ENCODE measurements around the gene PRPF19.

PRPF19 gene

GRCh38 chr11:60871378-60872061, 34.9 kb downstream of the PRPF19 start:
- TF ChIP-seq EZH2 (IDR thresholded peaks at IDR 0.05; ENCODE audit: borderline replicate concordance, low read depth, low read length, severe bottlenecking) (no peak), CTCF (IDR thresholded peaks at IDR 0.05; ENCODE audit: borderline replicate concordance, extremely low read depth, low read length, poor library complexity, severe bottlenecking) (no peak)
- H3K79me2 ChIP-seq (ENCODE audit: insufficient read depth, low read length): no peaks in the 10 kb centered on the region
- 0 out of 2 replicates have a peak overlapping the region, but pooled peaks have one; percentile 18 for H3K4me2 ChIP-seq (ENCODE audit: insufficient read depth, low read length)
- no peaks in the 10 kb centered on the region for H3K36me3 ChIP-seq (ENCODE audit: insufficient read depth, low read length)
- DNase-seq (peak; percentile 91), ATAC-seq (ENCODE audit: insufficient read depth, low read depth) (peak; percentile 64)
- H3K9ac ChIP-seq (ENCODE audit: low read depth, low read length): peak overlapping the region; percentile 52
- H4K20me1 ChIP-seq (ENCODE audit: insufficient read depth, low read length): no peaks in the 10 kb centered on the region
- H3K27ac ChIP-seq (ENCODE audit: low read length): peak overlapping the region; percentile 93
- no peaks in the 10 kb centered on the region for H3K9me3 ChIP-seq (ENCODE audit: insufficient read depth, low read length, severe bottlenecking)
- H3K27me3 ChIP-seq (ENCODE audit: insufficient read depth, low read length, poor library complexity): no peaks in the 10 kb centered on the region
- H3K4me1 ChIP-seq (ENCODE audit: insufficient read depth, low read length): peaks cover 89% of the 10 kb centered on the region
- H2AFZ ChIP-seq (ENCODE audit: low read depth, low read length): no peak overlapping the region
- peak overlapping the region in 1 of 2 experiments; percentile 9; a peak in 1 of 4 replicates for H3K4me3 ChIP-seq (ENCODE audit: low read depth in 1 of 2, low read length in 2 of 2)

- H4K20me1 ChIP-seq (ENCODE audit: insufficient read depth, low read length): no peaks in the 10 kb centered on the region
- H3K9me3 ChIP-seq (ENCODE audit: insufficient read depth, low read length, severe bottlenecking): no peaks in the 10 kb centered on the region
- H3K36me3 ChIP-seq (ENCODE audit: insufficient read depth, low read length): no peaks in the 10 kb centered on the region
- no peak for TF ChIP-seq EZH2 (IDR thresholded peaks at IDR 0.05; ENCODE audit: borderline replicate concordance, low read depth, low read length, severe bottlenecking)
- DNase-seq (peak; percentile 87), ATAC-seq (ENCODE audit: insufficient read depth, low read depth) (peak; percentile 44)
- H3K27ac ChIP-seq (ENCODE audit: low read length): peak overlapping the region; percentile 93
- H2AFZ ChIP-seq (ENCODE audit: low read depth, low read length): no peak overlapping the region
- H3K9ac ChIP-seq (ENCODE audit: low read depth, low read length): peak overlapping the region; percentile 52
- H3K4me1 ChIP-seq (ENCODE audit: insufficient read depth, low read length): peaks cover 89% of the 10 kb centered on the region
- no peaks in the 10 kb centered on the region for H3K79me2 ChIP-seq (ENCODE audit: insufficient read depth, low read length)
- no peak overlapping the region; a peak in 1 of 4 replicates for H3K4me3 ChIP-seq (ENCODE audit: low read depth in 1 of 2, low read length in 2 of 2)
- 0 out of 2 replicates have a peak overlapping the region, but pooled peaks have one; percentile 18 for H3K4me2 ChIP-seq (ENCODE audit: insufficient read depth, low read length)
- H3K27me3 ChIP-seq (ENCODE audit: insufficient read depth, low read length, poor library complexity): no peaks in the 10 kb centered on the region
Measured at GRCh38 chr11:60870733-60871377, 35.5 kb downstream of the PRPF19 start.

GRCh38 chr11:60870276-60870675, 36.1 kb downstream of the PRPF19 start:
- H2AFZ ChIP-seq (ENCODE audit: low read depth, low read length): no peak overlapping the region
- H3K4me1 ChIP-seq (ENCODE audit: insufficient read depth, low read length): peaks cover 89% of the 10 kb centered on the region
- ATAC-seq (ENCODE audit: insufficient read depth, low read depth) (no peak), DNase-seq (peak; percentile 45)
- no peaks in the 10 kb centered on the region for H3K79me2 ChIP-seq (ENCODE audit: insufficient read depth, low read length)
- no peak overlapping the region for H3K4me2 ChIP-seq (ENCODE audit: insufficient read depth, low read length)
- H3K9me3 ChIP-seq (ENCODE audit: insufficient read depth, low read length, severe bottlenecking): no peaks in the 10 kb centered on the region
- H3K27me3 ChIP-seq (ENCODE audit: insufficient read depth, low read length, poor library complexity): no peaks in the 10 kb centered on the region
- no peaks in the 10 kb centered on the region for H4K20me1 ChIP-seq (ENCODE audit: insufficient read depth, low read length)
- H3K36me3 ChIP-seq (ENCODE audit: insufficient read depth, low read length): no peaks in the 10 kb centered on the region
- peak overlapping the region; percentile 93 for H3K27ac ChIP-seq (ENCODE audit: low read length)
- no peak overlapping the region for H3K9ac ChIP-seq (ENCODE audit: low read depth, low read length)
- H3K4me3 ChIP-seq (ENCODE audit: low read depth in 1 of 2, low read length in 2 of 2): no peak overlapping the region
- TF ChIP-seq CTCF (IDR thresholded peaks at IDR 0.05; ENCODE audit: borderline replicate concordance, extremely low read depth, low read length, poor library complexity, severe bottlenecking) (no peak), EZH2 (IDR thresholded peaks at IDR 0.05; ENCODE audit: borderline replicate concordance, low read depth, low read length, severe bottlenecking) (no peak)

DNA sequence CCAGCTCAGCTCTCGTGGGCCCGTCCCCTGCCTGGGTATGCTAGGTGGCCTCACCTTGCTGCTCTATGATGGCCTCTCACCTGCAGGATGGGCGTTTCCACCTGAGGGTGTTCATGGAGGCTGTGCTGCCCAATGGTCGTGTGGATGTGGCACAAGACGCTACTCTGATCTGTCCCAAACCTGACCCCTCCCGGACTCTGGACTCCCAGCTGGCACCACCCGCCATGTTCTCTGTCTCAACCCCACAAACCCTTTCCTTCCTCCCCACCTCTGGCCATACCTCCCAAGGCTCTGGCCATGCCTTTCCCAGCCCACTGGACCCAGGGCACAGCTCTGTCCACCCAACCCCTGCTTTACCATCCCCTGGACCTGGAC, 36.9 kb downstream of the PRPF19 start:
- H3K9me3 ChIP-seq (ENCODE audit: insufficient read depth, low read length, severe bottlenecking): no peaks in the 10 kb centered on the region
- peak overlapping the region; percentile 93 for H3K27ac ChIP-seq (ENCODE audit: low read length)
- TF ChIP-seq EZH2 (IDR thresholded peaks at IDR 0.05; ENCODE audit: borderline replicate concordance, low read depth, low read length, severe bottlenecking): no peak
- TF ChIP-seq CTCF (IDR thresholded peaks at IDR 0.05; ENCODE audit: borderline replicate concordance, extremely low read depth, low read length, poor library complexity, severe bottlenecking): no peak

More for the DNA sequence above, 36.9 kb downstream of the PRPF19 start:
- Histone ChIP-seq H4K20me1 (ENCODE audit: insufficient read depth, low read length) (no peaks in the 10 kb centered on the region), H3K4me1 (ENCODE audit: insufficient read depth, low read length) (peaks cover 85% of the 10 kb centered on the region), H3K36me3 (ENCODE audit: insufficient read depth, low read length) (no peaks in the 10 kb centered on the region), H3K4me2 (ENCODE audit: insufficient read depth, low read length) (no peak overlapping the region), H3K27me3 (ENCODE audit: insufficient read depth, low read length, poor library complexity) (no peaks in the 10 kb centered on the region), H3K4me3 (ENCODE audit: low read depth in 1 of 2, low read length in 2 of 2) (no peak overlapping the region), H3K9ac (ENCODE audit: low read depth, low read length) (no peak overlapping the region), H3K79me2 (ENCODE audit: insufficient read depth, low read length) (no peaks in the 10 kb centered on the region), H2AFZ (ENCODE audit: low read depth, low read length) (no peak overlapping the region)
- ATAC-seq (ENCODE audit: insufficient read depth, low read depth): no peak
- no peak for DNase-seq

Data from DND-41 (cell line).